ENCODE results near the gene CHCHD6.

Gene CHCHD6

DNA sequence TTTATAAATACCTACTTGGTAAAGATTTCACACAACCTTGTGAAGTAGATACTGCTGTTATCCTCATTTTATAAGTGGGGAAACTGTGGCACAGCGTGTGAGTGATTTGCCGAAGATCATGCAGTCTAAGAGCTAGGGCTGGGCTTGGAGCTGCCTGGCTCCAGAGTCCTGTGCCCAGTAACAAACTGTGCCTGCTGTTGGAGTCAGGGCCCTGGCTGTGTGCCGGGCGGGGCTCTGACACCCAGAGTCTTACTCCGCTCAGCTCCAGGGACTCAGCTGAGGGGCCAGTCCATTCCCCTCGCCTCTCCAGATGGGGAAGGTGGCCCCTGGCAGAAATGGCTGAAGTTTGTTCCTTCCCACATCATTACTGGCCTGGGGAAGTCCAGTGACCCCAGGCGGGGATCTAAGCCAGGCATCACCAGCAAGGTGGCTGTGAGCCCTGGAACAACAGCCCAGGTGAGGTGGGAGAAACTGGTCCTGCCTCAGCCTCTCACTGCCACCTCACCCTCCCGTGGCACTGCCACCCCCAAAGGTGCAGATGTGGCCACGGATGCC lies 261.6 kb downstream of the CHCHD6 start:
- FAIRE-seq (no peak), DNase-seq (ENCODE audit: insufficient read length, low spot score) (no peak)

- FAIRE-seq (no peak), DNase-seq (ENCODE audit: insufficient read length, low spot score) (no peak)
These were observed 263.3 kb downstream of the CHCHD6 start for GRCh38 chr3:126967386-126967785.

GRCh38 chr3:126968391-126969390 lies 264.7 kb downstream of the CHCHD6 start:
- no peak for FAIRE-seq
- no peak for DNase-seq (ENCODE audit: insufficient read length, low spot score)

DNA sequence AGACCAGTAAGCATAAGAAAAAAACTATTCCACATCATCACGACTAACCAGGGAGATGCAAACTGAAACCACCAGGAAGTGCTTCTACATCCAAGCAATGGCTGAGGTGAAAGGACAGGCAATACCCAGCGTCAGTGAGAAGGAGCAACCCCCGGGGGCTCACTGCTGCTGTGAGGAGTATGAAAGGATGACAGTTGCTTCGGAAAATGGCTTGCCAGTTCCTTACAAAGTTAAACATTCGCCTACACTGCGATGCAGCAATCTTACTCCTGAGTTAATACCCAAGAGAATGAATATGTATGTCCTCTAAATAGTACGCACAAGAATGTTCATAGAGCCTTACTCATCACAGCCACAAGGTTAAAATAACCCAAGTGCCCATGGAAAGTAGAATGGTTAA lies 265.5 kb downstream of the CHCHD6 start:
- DNase-seq (ENCODE audit: insufficient read length, low spot score): no peak
- FAIRE-seq: no peak

DNA sequence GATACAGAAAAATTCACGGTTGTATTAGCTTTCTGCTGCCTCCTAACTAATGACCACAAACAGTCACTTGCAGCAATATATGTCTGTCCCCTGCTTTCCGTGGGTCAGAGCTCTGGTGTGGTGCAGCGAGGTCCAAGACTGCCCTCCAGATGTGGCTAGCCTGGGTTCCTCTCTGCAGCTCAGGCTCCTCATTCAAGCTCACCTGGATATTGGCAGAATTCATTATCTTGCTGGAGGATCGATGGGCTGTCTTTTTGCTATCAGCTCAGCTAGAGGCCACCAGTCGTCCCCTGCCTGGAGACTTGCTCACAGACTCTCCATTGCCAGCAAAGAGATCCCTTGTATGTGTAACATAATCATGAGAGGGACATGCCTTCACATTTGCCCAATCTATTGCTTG lies 266.1 kb downstream of the CHCHD6 start:
- DNase-seq (ENCODE audit: insufficient read length, low spot score) (no peak), FAIRE-seq (no peak)

GRCh38 chr3:126970921-126971320 lies 266.9 kb downstream of the CHCHD6 start:
- FAIRE-seq (no peak), DNase-seq (ENCODE audit: insufficient read length, low spot score) (no peak)

DNA sequence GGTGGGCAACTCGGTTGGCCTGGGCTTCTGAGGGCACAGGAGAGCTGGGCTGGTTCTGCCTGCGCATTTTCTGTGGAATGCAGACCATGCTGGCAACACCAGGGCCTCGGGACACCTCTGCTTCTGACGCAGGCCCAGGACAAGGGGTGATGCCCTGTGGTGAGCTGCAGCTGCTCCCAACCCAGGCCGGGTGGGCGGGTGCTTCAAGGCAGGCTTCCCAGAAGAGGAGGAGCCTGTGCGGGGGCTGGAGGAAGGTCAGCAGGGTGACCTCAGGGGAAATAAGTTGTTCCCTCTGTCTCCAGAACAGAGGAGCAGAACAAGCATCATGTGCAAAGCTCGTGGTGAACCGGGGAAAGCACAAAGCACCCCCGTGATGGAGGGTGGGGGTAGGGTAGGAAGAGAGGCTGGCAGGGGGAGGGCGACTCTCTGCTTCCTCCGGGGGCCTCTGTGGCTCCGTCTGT lies 267.9 kb downstream of the CHCHD6 start:
- FAIRE-seq: no peak
- DNase-seq (ENCODE audit: insufficient read length, low spot score): no peak

DNA sequence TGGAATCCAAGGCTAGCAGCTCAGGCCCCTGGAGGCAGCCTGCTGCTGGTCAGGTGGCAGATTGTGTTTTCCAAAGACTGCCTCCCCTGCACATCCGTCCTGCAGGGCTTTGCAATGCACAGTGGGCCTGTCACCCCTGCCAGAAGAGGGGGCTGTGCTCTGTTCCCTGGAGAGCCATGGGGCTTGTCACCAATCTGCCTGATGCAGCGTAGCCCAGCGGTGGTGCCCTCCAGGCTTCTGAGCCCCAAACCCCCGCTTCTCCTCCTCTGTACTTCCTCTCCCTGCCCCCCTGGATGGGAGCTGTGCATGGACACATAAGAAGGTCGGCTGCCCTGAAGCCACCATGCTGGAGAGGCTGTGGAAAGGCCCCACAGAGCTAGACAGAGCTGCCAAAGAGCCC lies 268.8 kb downstream of the CHCHD6 start:
- no peak for FAIRE-seq

DNA sequence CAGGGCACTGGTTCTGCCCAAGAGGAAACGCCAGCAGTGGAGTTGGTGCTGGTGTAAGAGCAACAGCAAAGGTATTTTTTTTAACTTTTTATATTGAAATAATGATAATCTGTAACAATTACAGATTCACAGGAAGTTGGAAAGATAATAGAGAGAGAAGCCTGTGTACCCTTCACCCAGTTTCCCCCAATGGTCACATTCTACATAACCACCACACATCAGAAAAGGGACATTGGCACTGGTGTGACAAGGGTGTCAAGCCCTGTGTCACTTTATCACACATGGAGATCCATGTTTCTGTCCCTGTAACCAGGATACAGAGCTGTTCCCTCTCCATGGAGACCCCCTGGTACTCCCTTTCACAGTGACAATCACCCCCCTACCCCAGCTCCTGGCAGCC lies 269.8 kb downstream of the CHCHD6 start:
- FAIRE-seq: no peak

More for the DNA sequence above, 268.8 kb downstream of the CHCHD6 start:
- no peak for DNase-seq (ENCODE audit: insufficient read length, low spot score)

DNA sequence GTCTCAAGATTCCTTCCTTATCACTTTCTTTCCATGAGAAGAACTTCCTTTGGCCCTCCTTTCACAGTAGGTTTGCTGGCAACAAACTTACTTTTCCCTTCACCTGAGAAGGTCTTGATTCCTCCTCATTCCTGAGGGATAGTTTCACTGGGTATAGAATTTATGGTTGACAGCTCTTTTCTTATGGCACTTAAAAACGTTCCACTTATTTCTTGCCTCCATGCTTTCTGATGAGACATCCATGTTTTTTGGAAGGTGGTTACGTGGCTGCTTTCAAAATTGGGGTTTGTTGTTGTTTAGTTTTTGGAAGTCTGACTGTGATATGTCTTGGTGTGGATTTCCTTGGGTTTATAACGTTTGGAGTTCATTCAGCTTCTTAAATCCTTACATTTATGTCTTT lies 270.7 kb downstream of the CHCHD6 start:
- FAIRE-seq: no peak
- no peak for DNase-seq (ENCODE audit: insufficient read length, low spot score)

More for the DNA sequence above, 269.8 kb downstream of the CHCHD6 start:
- DNase-seq (ENCODE audit: insufficient read length, low spot score): no peak

DNA sequence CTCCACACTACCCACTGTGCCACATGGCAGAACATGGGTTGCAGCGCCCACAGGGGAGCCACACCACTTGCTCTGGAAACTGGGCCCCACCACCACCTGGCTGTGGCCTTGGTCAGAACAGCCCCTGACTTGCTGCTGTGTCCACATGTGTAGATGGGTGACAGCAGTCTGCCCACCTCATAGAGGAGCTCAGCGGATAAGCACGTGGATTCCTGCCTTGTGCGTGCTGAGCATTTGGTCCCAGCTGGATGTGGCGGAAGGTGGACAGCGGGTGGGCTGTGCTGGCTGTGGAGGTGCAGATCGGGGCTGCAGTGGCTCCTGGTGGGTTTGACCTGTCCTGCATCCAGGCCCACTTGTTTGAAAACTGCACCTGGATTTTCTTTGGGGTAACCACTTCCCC lies 272.9 kb downstream of the CHCHD6 start:
- DNase-seq (ENCODE audit: insufficient read length, low spot score) (no peak), FAIRE-seq (no peak)

DNA sequence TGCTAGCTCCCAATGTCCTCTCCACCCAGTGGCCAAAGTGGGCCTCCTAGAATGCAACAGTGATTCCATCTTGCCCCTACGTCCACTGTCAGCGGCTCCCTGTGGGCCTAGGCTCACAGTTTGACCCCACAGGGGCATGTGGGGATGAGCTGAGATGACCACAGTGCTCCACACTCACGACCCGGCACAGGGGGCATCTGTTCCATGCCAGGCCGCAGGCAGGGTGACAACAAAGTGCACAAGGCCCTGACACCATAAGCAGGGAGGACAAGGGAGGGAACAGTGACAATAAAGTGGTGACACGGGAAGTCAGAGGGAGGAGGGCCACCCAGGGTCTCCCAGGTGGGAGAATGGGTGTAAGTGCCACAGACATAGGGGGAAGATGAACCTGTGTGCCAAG lies 273.8 kb downstream of the CHCHD6 start:
- DNase-seq (ENCODE audit: insufficient read length, low spot score) (no peak), FAIRE-seq (no peak)

DNA sequence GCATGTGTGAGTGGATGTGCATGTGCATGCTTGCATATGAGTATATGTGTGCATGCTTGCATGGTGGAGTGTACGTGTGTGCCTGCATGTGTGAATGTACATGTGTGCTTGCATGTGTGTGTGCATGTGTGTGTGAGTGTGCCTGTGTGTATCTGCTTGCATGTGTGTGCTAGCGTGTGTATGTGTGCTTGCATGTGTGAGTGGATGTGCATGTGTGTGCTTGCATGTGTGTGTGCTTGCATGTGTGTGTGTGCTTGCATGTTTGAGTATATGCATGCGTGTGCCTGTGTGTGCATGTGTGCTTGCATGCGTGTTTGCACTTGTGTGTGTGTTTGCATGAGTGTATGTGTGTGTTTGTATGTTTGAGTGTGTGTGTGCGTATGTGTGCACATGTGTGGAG lies 274.3 kb downstream of the CHCHD6 start:
- FAIRE-seq: peak; percentile 94
- no peak for DNase-seq (ENCODE audit: insufficient read length, low spot score)

DNA sequence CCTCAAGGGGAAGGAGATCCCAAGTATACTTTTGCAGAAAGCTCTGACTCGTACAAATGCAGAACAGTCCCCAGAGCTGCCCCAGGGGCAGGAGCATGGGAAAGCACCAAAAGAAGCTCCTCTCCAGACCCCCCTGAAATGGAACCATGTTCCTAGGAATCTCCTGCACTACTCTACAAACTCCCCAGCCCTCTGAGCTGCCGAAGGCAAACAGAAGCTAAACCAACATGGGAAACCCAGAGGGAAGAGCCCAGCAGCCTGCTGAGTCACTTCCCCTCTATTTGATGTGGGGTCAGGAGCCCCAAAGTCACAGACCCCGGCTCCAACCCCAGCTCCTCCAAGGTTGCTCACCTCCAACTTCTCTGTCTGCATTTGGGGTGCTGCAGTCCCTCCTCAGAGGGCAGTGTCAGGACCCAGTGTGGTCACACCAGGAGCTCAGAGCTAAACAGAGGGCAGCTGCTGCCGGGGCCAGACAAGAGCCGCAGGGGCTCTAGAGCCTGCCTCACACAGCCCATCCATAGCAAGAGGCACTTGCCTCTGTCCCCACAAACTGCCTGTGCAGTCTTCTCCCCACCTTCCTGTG lies 275.1 kb downstream of the CHCHD6 start:
- FAIRE-seq (no peak), DNase-seq (ENCODE audit: insufficient read length, low spot score) (no peak)

GRCh38 chr3:126980266-126980811 lies 276.3 kb downstream of the CHCHD6 start:
- DNase-seq (ENCODE audit: insufficient read length, low spot score) (no peak), FAIRE-seq (no peak)

- FAIRE-seq (no peak), DNase-seq (ENCODE audit: insufficient read length, low spot score) (no peak)
These were observed 278.1 kb downstream of the CHCHD6 start for GRCh38 chr3:126982126-126982470.

DNA sequence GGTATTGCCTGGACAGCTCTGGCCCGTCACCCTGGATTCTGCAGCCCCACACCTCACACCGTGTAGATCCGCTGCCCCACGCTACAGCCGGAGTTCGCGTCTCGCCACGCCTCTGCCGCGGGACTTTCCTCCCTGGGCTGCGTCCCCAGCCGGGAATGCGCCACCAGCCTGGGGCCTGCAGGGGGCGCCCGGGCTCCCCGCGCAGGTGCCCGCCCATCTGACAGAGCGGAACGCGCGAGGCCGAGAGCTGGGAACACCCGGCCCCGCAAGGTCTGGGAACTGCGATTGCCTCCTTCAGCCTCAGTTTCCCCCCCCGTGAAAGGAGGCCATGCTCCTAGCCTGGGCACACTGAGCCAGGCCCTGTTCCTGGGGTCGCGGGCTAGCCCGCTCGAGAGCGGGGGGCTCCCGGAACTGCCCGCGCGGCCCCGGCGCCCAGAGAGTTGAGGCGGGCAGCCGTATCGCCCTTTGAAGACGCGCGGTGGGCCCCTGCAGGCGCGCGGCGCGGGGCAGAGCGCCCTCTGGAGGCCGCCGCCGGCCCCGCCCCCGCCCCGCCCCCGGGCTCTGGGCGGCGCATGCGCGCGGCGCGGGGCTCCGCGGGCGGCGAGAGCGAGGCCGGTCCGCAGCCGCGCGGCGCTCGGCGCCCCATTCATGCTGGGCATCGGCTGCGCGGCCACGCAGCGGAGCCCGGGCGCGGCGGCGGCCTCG lies 278.6 kb downstream of the CHCHD6 start, which contains the start of gene PLXNA1:
TSS of gene PLXNA1 (plus strand) at position 645 of the 705 bp plus-strand sequence. CDS start 5,479 bp downstream, outside the sequence.
- peak; percentile 83 for DNase-seq (ENCODE audit: insufficient read length, low spot score)

DNA sequence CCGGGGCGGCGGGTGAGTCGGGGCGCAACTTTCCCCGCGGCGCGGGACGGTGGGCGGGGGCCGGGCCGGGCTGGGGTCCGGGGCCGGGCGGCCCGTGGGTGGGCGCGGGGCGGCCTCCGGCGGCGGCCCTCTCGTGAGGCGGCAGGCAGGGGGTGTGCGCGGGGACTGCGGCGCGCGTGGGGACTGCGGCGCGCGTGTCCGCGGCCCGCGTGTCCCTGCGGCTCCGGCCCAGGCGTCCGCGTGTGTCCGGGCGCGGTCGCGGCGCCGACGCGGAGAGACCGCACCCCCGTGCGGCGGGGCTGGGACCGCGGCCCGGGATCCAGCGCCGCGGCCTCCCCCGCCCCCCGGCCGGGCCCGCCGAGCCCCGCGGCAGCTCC lies 279.2 kb downstream of the CHCHD6 start:
- DNase-seq (ENCODE audit: insufficient read length, low spot score) (no peak), FAIRE-seq (no peak)

More for the DNA sequence above, 278.6 kb downstream of the CHCHD6 start, which contains the start of gene PLXNA1:
- peak; percentile 86 for FAIRE-seq

GRCh38 chr3:126983653-126984390 lies 279.8 kb downstream of the CHCHD6 start:
- peak; percentile 29 for DNase-seq (ENCODE audit: insufficient read length, low spot score)
- no peak for FAIRE-seq

Data from HTR-8/SVneo (cell line).